Measurements from ENCODE around the gene FRMD4B.
"Not testable (repeated sequence)": the region's sequence is repeated elsewhere in the genome, so short reads cannot be mapped to it uniquely, and the experiment has no call there.

Gene FRMD4B

DNA sequence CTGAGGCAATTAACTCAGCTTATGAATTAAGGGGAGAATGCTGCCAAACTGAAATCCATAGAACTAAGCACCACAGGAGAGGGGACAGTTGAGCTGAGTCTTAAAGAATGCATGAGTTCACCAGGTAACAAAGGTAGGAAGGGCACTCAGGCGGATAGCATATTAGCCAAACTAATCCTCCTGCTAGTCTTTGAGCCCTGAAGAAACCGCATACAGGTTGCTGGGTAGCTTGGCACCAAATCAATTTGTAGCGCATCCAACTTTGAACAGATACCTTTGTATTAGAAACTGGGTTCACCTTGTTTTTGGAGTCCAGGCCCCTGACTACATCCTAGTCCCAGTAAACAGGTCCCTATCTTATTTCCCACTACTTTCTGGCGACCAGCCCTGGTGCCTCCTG lies 93.7 kb downstream of the FRMD4B start:
- TF ChIP-seq, protein P1, sequence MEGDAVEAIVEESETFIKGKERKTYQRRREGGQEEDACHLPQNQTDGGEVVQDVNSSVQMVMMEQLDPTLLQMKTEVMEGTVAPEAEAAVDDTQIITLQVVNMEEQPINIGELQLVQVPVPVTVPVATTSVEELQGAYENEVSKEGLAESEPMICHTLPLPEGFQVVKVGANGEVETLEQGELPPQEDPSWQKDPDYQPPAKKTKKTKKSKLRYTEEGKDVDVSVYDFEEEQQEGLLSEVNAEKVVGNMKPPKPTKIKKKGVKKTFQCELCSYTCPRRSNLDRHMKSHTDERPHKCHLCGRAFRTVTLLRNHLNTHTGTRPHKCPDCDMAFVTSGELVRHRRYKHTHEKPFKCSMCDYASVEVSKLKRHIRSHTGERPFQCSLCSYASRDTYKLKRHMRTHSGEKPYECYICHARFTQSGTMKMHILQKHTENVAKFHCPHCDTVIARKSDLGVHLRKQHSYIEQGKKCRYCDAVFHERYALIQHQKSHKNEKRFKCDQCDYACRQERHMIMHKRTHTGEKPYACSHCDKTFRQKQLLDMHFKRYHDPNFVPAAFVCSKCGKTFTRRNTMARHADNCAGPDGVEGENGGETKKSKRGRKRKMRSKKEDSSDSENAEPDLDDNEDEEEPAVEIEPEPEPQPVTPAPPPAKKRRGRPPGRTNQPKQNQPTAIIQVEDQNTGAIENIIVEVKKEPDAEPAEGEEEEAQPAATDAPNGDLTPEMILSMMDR (IDR thresholded peaks at IDR 0.05; ENCODE audit: borderline replicate concordance, insufficient read depth, low read depth, low read length): no peak
- H3K4me3 ChIP-seq (ENCODE audit: low read depth, low read length): no peak overlapping the region

DNA sequence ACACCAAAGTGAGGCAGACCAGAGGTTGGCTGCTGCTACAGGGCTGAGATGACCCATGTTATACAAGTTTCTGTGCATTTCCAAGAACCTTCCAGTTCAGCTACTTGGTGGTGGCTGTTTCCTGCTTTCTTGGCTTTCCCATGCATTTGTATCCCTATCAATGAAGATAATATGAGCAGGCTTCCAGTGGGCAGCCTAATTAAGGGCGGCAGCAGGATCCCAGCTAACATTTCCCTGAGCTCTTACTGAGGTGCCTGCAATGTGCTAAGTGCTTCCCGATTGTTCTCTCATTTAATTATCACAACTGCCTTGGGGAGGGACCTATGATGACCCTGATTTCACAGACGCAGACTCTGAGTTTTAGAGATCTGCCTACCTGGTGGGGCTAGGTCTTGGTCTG lies 95.5 kb downstream of the FRMD4B start:
- TF ChIP-seq, protein P1 (IDR thresholded peaks at IDR 0.05; ENCODE audit: borderline replicate concordance, insufficient read depth, low read depth, low read length): no peak

DNA sequence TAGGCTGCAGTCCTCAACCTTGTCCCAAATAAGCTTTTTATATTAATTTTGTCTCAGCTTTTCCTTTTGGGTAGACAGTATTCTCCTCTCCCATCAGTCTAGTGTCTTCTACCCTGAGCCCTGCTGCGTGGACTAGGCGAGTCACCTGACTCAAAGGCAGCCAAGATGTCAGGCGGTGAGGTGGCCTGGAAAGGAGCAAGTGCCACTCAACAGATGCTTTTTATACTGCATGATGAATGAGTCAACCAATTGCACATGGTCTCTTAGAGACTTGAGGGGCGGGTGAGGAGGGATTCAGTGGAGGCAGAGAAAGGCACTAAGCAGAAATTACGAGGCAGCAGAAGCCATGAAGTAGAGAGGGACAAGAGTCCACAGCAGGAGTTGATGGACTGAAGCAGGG lies 95.9 kb downstream of the FRMD4B start:
- H3K4me3 ChIP-seq (ENCODE audit: low read depth, low read length): no peak overlapping the region
- TF ChIP-seq, protein P1 (IDR thresholded peaks at IDR 0.05; ENCODE audit: borderline replicate concordance, insufficient read depth, low read depth, low read length): no peak

More for the DNA sequence above, 95.5 kb downstream of the FRMD4B start:
- no peak overlapping the region for H3K4me3 ChIP-seq (ENCODE audit: low read depth, low read length)

DNA sequence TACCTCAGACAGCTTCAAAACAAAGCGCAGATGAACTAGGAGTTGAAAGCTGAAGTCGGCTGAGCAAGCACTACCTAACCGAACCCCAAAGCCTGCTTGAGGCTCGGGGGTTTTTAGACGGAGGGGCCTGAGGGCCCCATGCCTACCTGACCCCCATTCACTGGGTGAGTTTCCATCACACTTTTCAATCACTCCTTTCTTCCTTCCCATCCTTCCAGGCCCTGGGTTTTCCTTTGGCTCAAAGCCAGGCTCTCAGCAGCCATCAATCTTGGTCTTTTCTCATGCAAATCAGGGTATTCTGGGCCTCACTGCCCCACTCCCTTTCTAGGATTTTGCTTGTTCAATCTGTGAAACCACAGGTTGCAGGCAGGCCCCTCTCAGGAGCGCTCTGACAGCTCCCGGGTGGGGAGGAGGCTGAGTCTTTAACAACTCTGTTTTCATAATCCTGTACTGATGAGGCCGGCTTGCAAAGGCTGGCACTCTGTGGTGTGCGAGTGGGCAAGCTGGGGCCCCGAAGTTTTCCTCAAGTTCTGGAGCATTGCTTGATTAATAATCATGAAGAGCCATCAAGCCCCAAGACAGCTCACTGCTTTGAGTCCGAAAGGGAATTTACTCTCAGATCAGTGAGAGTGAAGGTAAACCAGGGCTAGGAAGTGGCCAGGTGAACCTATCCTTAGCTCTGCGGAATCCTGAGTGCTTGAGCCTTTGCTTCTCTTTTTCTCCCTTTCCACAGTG lies 97.6 kb downstream of the FRMD4B start:
- no peak overlapping the region for H3K4me3 ChIP-seq (ENCODE audit: low read depth, low read length)

DNA sequence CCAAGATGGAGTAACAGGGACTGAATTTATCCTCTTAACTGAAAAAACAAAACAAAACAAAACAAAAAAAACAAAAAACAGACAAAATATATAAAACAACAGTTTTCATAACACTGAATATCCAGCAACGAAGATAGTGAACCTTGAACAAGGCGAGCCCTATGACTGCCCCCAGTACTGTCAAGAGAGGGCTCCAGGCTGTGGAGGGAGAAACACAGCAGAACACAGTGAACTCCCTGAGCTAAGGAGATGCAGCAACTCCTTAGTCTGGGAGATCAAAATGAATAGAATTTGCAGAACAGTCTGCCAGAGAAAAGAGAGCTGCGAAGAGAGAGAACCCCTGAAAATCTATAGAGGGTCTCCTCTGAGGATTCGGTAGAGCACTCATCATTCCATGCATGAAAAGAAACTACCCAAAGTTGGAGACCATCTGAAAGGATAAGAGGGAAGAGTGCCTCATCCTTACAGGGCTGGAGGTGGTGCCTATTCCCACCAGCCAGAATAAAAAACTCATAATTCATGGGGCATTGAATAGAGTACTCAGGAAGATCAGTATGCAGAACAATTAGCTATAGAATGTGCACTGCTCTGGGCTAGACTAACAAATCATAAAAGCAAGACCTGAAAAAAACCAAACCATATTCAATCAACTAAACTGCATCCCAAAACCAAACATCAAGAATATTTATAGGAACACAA lies 101.8 kb downstream of the FRMD4B start:
- H3K4me3 ChIP-seq (ENCODE audit: low read depth, low read length): no peak overlapping the region
- TF ChIP-seq, protein P1 (IDR thresholded peaks at IDR 0.05; ENCODE audit: borderline replicate concordance, insufficient read depth, low read depth, low read length): no peak

More for the DNA sequence above, 97.6 kb downstream of the FRMD4B start:
- TF ChIP-seq, protein P1 (IDR thresholded peaks at IDR 0.05; ENCODE audit: borderline replicate concordance, insufficient read depth, low read depth, low read length): no peak

DNA sequence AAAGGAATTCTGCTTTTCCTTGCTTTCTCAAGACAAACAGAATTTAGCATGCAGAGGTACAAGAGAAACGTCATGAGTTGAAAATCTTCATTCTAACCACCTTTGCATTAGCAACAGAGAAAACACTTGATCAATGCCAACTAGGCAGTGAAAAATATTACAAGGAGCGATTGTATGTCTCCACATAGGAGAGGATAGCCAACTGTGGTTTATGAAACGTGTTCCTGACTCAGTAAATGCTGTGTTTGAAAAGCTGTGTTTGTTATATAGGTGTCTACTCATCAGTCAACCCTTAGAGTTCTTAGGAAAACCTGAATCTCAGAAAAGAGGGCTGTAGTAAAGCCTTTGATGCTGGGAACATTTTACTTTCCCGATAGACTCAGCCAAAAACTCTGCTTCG lies 102.4 kb downstream of the FRMD4B start:
- TF ChIP-seq, protein P1 (IDR thresholded peaks at IDR 0.05; ENCODE audit: borderline replicate concordance, insufficient read depth, low read depth, low read length): no peak
- no peak overlapping the region for H3K4me3 ChIP-seq (ENCODE audit: low read depth, low read length)

DNA sequence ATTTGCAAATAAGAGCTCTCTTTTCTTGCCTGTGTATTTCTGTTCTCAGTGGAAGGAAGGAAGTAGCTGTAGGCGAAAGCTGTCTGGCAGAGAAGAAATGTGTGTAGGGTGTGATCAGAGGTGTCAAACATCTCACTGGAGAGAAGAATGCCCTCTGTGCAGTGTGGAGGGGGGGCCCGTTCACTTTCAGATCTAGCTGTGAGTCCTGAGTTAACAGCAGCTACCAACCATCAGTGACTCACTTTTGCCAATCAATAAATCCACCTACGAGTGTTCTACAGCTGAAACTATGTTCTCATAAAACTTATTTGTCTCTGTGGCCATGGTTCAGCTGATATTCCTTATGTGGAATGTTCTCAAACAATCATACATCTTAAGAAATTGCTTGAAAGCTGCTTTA lies 103.7 kb downstream of the FRMD4B start:
- TF ChIP-seq, protein P1 (IDR thresholded peaks at IDR 0.05; ENCODE audit: borderline replicate concordance, insufficient read depth, low read depth, low read length): no peak
- no peak overlapping the region for H3K4me3 ChIP-seq (ENCODE audit: low read depth, low read length)

DNA sequence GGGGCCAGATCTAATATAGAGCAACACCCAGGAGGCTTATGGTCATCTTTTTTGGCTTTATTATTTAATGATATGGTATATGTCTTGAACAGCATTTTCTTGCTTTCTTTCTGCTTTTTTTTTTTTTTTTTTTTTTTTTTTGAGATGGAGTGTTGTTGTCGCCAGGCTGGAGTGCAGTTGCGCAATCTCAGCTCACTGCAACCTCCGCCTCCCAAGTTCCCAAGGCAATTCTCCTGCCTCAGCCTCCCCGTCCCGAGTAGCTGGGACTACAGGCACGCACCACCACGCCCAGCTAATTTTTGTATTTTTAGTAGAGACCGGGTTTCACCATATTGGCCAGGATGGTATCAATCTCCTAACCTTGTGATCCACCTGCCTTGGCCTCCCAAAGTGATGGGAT lies 108.5 kb downstream of the FRMD4B start:
- not testable (repeated sequence) for H3K4me3 ChIP-seq (ENCODE audit: low read depth, low read length)

Measured in GM12875 (cell line).